Activated T-helper 1 cell treated with anti-CD3 and anti-CD28 coated beads, Interleukin-12 subunit alpha, Interleukin-12 subunit beta, Interleukin-2, Interleukin-4 antibody, amounts not matched to agents 30 ng/mL and 10 ng/mL and 1 ng/mL, durations not matched to agents 14 hours and 24 hours and 36 hours (primary cell): Measurements from ENCODE around the gene SWI5. TPM values are rescaled to one million over a fixed set of nuclear protein-coding genes. Genes with fewer than 3 reads are reported as not detected.

Experiments used
- DNase-seq: peaks from one replicate; pipeline ENCODE4 v3.0.0; 2021; ENCODE audit warnings: low spot score
- H3K27ac Mint-ChIP-seq: one replicate; pipeline ENCODE4 v1.8.0; 2021; ENCODE audit warnings: mild to moderate bottlenecking, mixed read lengths
- H3K27me3 Mint-ChIP-seq: one replicate; pipeline ENCODE4 v1.8.0; 2022; ENCODE audit warnings: mild to moderate bottlenecking, moderate library complexity, mixed read lengths; ENCODE audit not compliant: insufficient read depth
- H3K36me3 Mint-ChIP-seq: one replicate; pipeline ENCODE4 v1.8.0; 2021; ENCODE audit warnings: low read depth, mixed read lengths
- H3K4me1 Mint-ChIP-seq: one replicate; pipeline ENCODE4 v1.8.0; 2021; ENCODE audit warnings: low read depth, mixed read lengths
- H3K4me3 Mint-ChIP-seq: one replicate; pipeline ENCODE4 v1.8.0; 2021; ENCODE audit warnings: mild to moderate bottlenecking, moderate library complexity, mixed read lengths
- H3K9me3 Mint-ChIP-seq: one replicate; pipeline ENCODE4 v1.8.0; 2021; ENCODE audit warnings: mixed read lengths
- intact Hi-C: fragments of 100-400 bp; cut with micrococcal nuclease; formaldehyde crosslinking; loops from one replicate; pipeline ENCODE4 v1.15.1; 2024
- total RNA-seq: library from RNA; stranded (reverse); gene quantifications from 2 replicates; pipeline ENCODE4 v1.2.3, GENCODE V29; 2022

SWI5 gene
- total RNA-seq, 1 donor from 2014 or later = 13.3 TPM

GRCh38 chr9:128254855-128255759, 21.0 kb upstream of the SWI5 start:
- Mint-ChIP-seq H3K4me1 (peaks cover 5% of the 10 kb centered on the region), H3K9me3 (no peaks in the 10 kb centered on the region), H3K36me3 (peaks cover 5% of the 10 kb centered on the region), H3K27me3 (peaks cover 13% of the 10 kb centered on the region), H3K4me3 (no peak overlapping the region), H3K27ac (no peak overlapping the region)
- peak; percentile 32 for DNase-seq
- intact Hi-C loops = no loop called here

GRCh38 chr9:128257086-128257825, 18.8 kb upstream of the SWI5 start:
- intact Hi-C loops = no loop called here
- peaks cover 3% of the 10 kb centered on the region for H3K27me3 Mint-ChIP-seq
- no peaks in the 10 kb centered on the region for H3K9me3 Mint-ChIP-seq
- H3K36me3 Mint-ChIP-seq = peaks cover 17% of the 10 kb centered on the region
- no peaks in the 10 kb centered on the region for H3K4me1 Mint-ChIP-seq
- no peak overlapping the region for H3K4me3 Mint-ChIP-seq
- no peak overlapping the region for H3K27ac Mint-ChIP-seq
- no peak for DNase-seq

GRCh38 chr9:128257907-128258306, 18.2 kb upstream of the SWI5 start:
- H3K27me3 Mint-ChIP-seq = peaks cover 1% of the 10 kb centered on the region
- no peak overlapping the region for H3K27ac Mint-ChIP-seq
- no peak for DNase-seq
- peaks cover 22% of the 10 kb centered on the region for H3K36me3 Mint-ChIP-seq
- no peaks in the 10 kb centered on the region for H3K9me3 Mint-ChIP-seq
- no peak overlapping the region for H3K4me3 Mint-ChIP-seq
- H3K4me1 Mint-ChIP-seq = no peaks in the 10 kb centered on the region
- intact Hi-C loops = no loop called here

- Mint-ChIP-seq H3K27ac (no peak overlapping the region), H3K27me3 (no peaks in the 10 kb centered on the region), H3K4me1 (no peaks in the 10 kb centered on the region), H3K4me3 (no peak overlapping the region), H3K9me3 (no peaks in the 10 kb centered on the region), H3K36me3 (peaks cover 24% of the 10 kb centered on the region)
- DNase-seq = no peak
- intact Hi-C loops = no loop called here
Observed at GRCh38 chr9:128258326-128258725, 17.8 kb upstream of the SWI5 start.

- DNase-seq = no peak
- intact Hi-C loops = no loop called here
- Mint-ChIP-seq H3K9me3 (no peaks in the 10 kb centered on the region), H3K4me1 (no peaks in the 10 kb centered on the region), H3K36me3 (peaks cover 24% of the 10 kb centered on the region), H3K27me3 (no peaks in the 10 kb centered on the region), H3K27ac (no peak overlapping the region), H3K4me3 (no peak overlapping the region)
Observed at GRCh38 chr9:128259156-128259555, 16.9 kb upstream of the SWI5 start.

GRCh38 chr9:128260340-128260739, 15.7 kb upstream of the SWI5 start:
- Mint-ChIP-seq H3K4me3 (no peak overlapping the region), H3K4me1 (no peaks in the 10 kb centered on the region), H3K36me3 (peaks cover 28% of the 10 kb centered on the region), H3K27ac (no peak overlapping the region), H3K27me3 (no peaks in the 10 kb centered on the region), H3K9me3 (no peaks in the 10 kb centered on the region)
- DNase-seq = no peak
- intact Hi-C loops = no loop called here

- no peaks in the 10 kb centered on the region for H3K9me3 Mint-ChIP-seq
- H3K27me3 Mint-ChIP-seq = no peaks in the 10 kb centered on the region
- no peak for DNase-seq
- no peaks in the 10 kb centered on the region for H3K4me1 Mint-ChIP-seq
- H3K4me3 Mint-ChIP-seq = no peak overlapping the region
- H3K27ac Mint-ChIP-seq = no peak overlapping the region
- peaks cover 29% of the 10 kb centered on the region for H3K36me3 Mint-ChIP-seq
- intact Hi-C loops = no loop called here
Observed at GRCh38 chr9:128262687-128263086, 13.4 kb upstream of the SWI5 start.

GRCh38 chr9:128265348-128265847, 10.7 kb upstream of the SWI5 start:
- H3K36me3 Mint-ChIP-seq = peaks cover 29% of the 10 kb centered on the region

GRCh38 chr9:128266868-128267590, 9.0 kb upstream of the SWI5 start:
- no peak overlapping the region for H3K4me3 Mint-ChIP-seq
- no peaks in the 10 kb centered on the region for H3K4me1 Mint-ChIP-seq

More at GRCh38 chr9:128265348-128265847, 10.7 kb upstream of the SWI5 start:
- H3K9me3 Mint-ChIP-seq = no peaks in the 10 kb centered on the region
- H3K27ac Mint-ChIP-seq = no peak overlapping the region
- no peaks in the 10 kb centered on the region for H3K4me1 Mint-ChIP-seq
- no peaks in the 10 kb centered on the region for H3K27me3 Mint-ChIP-seq
- intact Hi-C loops = no loop called here
- no peak for DNase-seq
- H3K4me3 Mint-ChIP-seq = no peak overlapping the region

GRCh38 chr9:128271112-128271511, 5.0 kb upstream of the SWI5 start:
- Mint-ChIP-seq H3K4me1 (peaks cover 27% of the 10 kb centered on the region), H3K27ac (no peak overlapping the region), H3K27me3 (no peaks in the 10 kb centered on the region), H3K9me3 (no peaks in the 10 kb centered on the region), H3K36me3 (peaks cover 14% of the 10 kb centered on the region), H3K4me3 (no peak overlapping the region)
- no peak for DNase-seq
- intact Hi-C loops = no loop called here

More at GRCh38 chr9:128266868-128267590, 9.0 kb upstream of the SWI5 start:
- intact Hi-C loops = no loop called here
- no peak overlapping the region for H3K27ac Mint-ChIP-seq
- H3K9me3 Mint-ChIP-seq = no peaks in the 10 kb centered on the region
- no peak for DNase-seq
- H3K36me3 Mint-ChIP-seq = peaks cover 22% of the 10 kb centered on the region
- H3K27me3 Mint-ChIP-seq = no peaks in the 10 kb centered on the region

GRCh38 chr9:128271512-128271911, 4.6 kb upstream of the SWI5 start:
- Mint-ChIP-seq H3K9me3 (no peaks in the 10 kb centered on the region), H3K27me3 (no peaks in the 10 kb centered on the region), H3K4me1 (peaks cover 31% of the 10 kb centered on the region), H3K27ac (no peak overlapping the region), H3K36me3 (peaks cover 18% of the 10 kb centered on the region), H3K4me3 (no peak overlapping the region)
- intact Hi-C loops = no loop called here
- DNase-seq = no peak

GRCh38 chr9:128274245-128274644, 1.8 kb upstream of the SWI5 start:
- DNase-seq = no peak
- intact Hi-C loops = no loop called here
- no peak overlapping the region for H3K27ac Mint-ChIP-seq

More at GRCh38 chr9:128274245-128274644, 1.8 kb upstream of the SWI5 start:
- Mint-ChIP-seq H3K36me3 (peaks cover 14% of the 10 kb centered on the region), H3K4me1 (peaks cover 45% of the 10 kb centered on the region), H3K4me3 (peak overlapping the region; percentile 98), H3K9me3 (no peaks in the 10 kb centered on the region), H3K27me3 (no peaks in the 10 kb centered on the region)
